K562 (cell line): ENCODE data around the gene SEC61A1. TPM values are rescaled to one million over a fixed set of nuclear protein-coding genes. Genes with fewer than 3 reads are reported as not detected.

ENCODE experiments used
- ATAC-seq: fragments of 200-7000 bp; cut with Tn5 transposase; 3 replicates; pipeline ENCODE4 v1.9.1; 2020; ENCODE audit warnings: moderate library complexity
- BruUV-seq: library from RNA; stranded (reverse); fragments of 400-500 nt; replicated peaks from 2 replicates; lab custom pipeline; 2021; lab: Mats Ljungman, UMichigan
- CTCF ChIA-PET: fragments of 300-600 bp; formaldehyde crosslinking; extraction: SDS; loops from one replicate; lab custom pipeline; 2021; ENCODE audit warnings: low intra/inter-chr PET ratio; lab: Yijun Ruan, JAX
- POLR2A ChIA-PET: fragments of 300-600, 350-650 bp; sonication (Branson Sonifier 250); formaldehyde crosslinking; extraction: SDS; loops from one replicate; lab custom pipeline; 2021; ENCODE audit warnings: antibody characterized with exemption, inconsistent platforms; lab: Yijun Ruan, JAX
- DNase-seq, 4 experiments: peaks; one replicate each; pipeline versions ENCODE4 v3.0.0 to v3.0.0-alpha.2; 2011 to 2018; ENCODE audit warnings: low spot score in 3 of 4, mixed read lengths in 3 of 4; ENCODE audit errors: extremely low read depth in 1 of 4
- FAIRE-seq: peaks from 2 replicates; lab custom pipeline; 2011; peaks lifted over from hg19 to GRCh38; lab: Jason Lieb, UNC
- H2AFZ ChIP-seq: 2 replicates; pipeline ENCODE4 v1.6.0; 2011; ENCODE audit warnings: low read depth, low read length, control low read depth, inconsistent platforms
- H3K27ac ChIP-seq: fragments of 200-600 bp; 3 replicates; pipeline ENCODE4 v1.8.0; 2011; ENCODE audit warnings: low read depth, mild to moderate bottlenecking, control low read depth, inconsistent platforms, low read length, moderate library complexity, mixed read lengths; ENCODE audit errors: extremely low read depth
- H3K27me3 ChIP-seq, 2 experiments: fragments of 300-600 bp in 1 of 2; 2 replicates in 1 of 2; 3 replicates in 1 of 2; pipeline versions ENCODE4 v1.6.0 to v1.8.0; 2011; ENCODE audit warnings: inconsistent platforms in 2 of 2, low read length in 2 of 2, mild to moderate bottlenecking in 1 of 2, mixed read lengths in 1 of 2, moderate library complexity in 1 of 2; ENCODE audit not compliant: control insufficient read depth in 2 of 2, insufficient read depth in 2 of 2
- H3K36me3 ChIP-seq: fragments of 300-600 bp; 3 replicates; pipeline ENCODE4 v1.8.0; 2011; ENCODE audit warnings: mild to moderate bottlenecking, low read length, inconsistent platforms; ENCODE audit not compliant: control insufficient read depth, insufficient read depth
- H3K4me1 ChIP-seq, 2 experiments: fragments of 200-600 bp in 1 of 2; replicated peaks in 1 of 2; 2 replicates in 1 of 2; 3 replicates in 1 of 2; pipeline versions ENCODE4 v1.5.1 to v1.8.0; 2011; ENCODE audit warnings: inconsistent platforms in 2 of 2, low read length in 2 of 2, mild to moderate bottlenecking in 1 of 2, mixed read lengths in 1 of 2, moderate library complexity in 1 of 2; ENCODE audit not compliant: control insufficient read depth in 2 of 2, insufficient read depth in 2 of 2
- H3K4me2 ChIP-seq: 2 replicates; pipeline ENCODE4 v1.6.1; 2011; ENCODE audit warnings: low read length, control low read depth, inconsistent platforms, mixed read lengths; ENCODE audit not compliant: insufficient read depth
- H3K4me3 ChIP-seq: fragments of 200-600 bp; sonication (generic), shearing (Covaris generic); 2 replicates; pipeline ENCODE4 v1.5.1; 2016; ENCODE audit warnings: control low read depth, inconsistent platforms
- H3K79me2 ChIP-seq: fragments of 200-600 bp; 3 replicates; pipeline ENCODE4 v1.8.0; 2011; ENCODE audit warnings: low read length, inconsistent platforms; ENCODE audit not compliant: control insufficient read depth, insufficient read depth
- H3K9ac ChIP-seq, 2 experiments: 2 replicates each; pipeline versions ENCODE4 v1.6.0 to v1.6.1; 2011; ENCODE audit warnings: low read depth in 2 of 2, low read length in 2 of 2, control low read depth in 1 of 2, inconsistent platforms in 1 of 2, mild to moderate bottlenecking in 1 of 2, mixed read lengths in 1 of 2; ENCODE audit not compliant: insufficient read depth in 1 of 2
- H3K9me1 ChIP-seq: one replicate; pipeline ENCODE4 v1.6.0; 2011; ENCODE audit warnings: inconsistent platforms, mild to moderate bottlenecking, low read length, moderate library complexity; ENCODE audit not compliant: control insufficient read depth, insufficient read depth
- H3K9me3 ChIP-seq: replicated peaks from 2 replicates; pipeline ENCODE4 v1.5.1; 2011; ENCODE audit warnings: low read depth, low read length, inconsistent platforms; ENCODE audit not compliant: control insufficient read depth, insufficient read depth
- H4K20me1 ChIP-seq: replicated peaks from 2 replicates; pipeline ENCODE4 v1.6.1; 2011; ENCODE audit warnings: low read length, inconsistent platforms, mixed read lengths; ENCODE audit not compliant: control insufficient read depth, insufficient read depth
- ARID2 ChIP-seq: fragments of 450-650 bp; IDR thresholded peaks from 2 replicates; pipeline ENCODE4 v1.6.1; 2017; ENCODE audit warnings: antibody characterized with exemption, mild to moderate bottlenecking
- CBFA2T3 ChIP-seq: fragments of 450-650 bp; IDR thresholded peaks from 2 replicates; pipeline ENCODE4 v1.6.1; 2017
- DNMT1 ChIP-seq: fragments of 450-650 bp; IDR thresholded peaks from 2 replicates; pipeline ENCODE4 v1.6.1; 2016; ENCODE audit warnings: antibody characterized with exemption, mild to moderate bottlenecking
- FOSL1 ChIP-seq: fragments of 200-800 bp; sonication (Bioruptor generic); conservative IDR thresholded peaks from 2 replicates; pipeline ENCODE4 v1.6.1; 2016; ENCODE audit warnings: missing genetic modification characterization, missing compliant biosample characterization
- PHB ChIP-seq: fragments of 250-450 bp; sonication (Bioruptor Pico); IDR thresholded peaks from 2 replicates; pipeline ENCODE4 v1.5.0; 2021
- PML ChIP-seq: IDR thresholded peaks from 2 replicates; pipeline ENCODE4 v1.6.1; 2012; ENCODE audit warnings: low read length, inconsistent platforms
- RAD21 ChIP-seq, 2 experiments: fragments of 250-450 bp in 1 of 2; fragments of 450-650 bp in 1 of 2; sonication (Bioruptor Pico) in 1 of 2; formaldehyde crosslinking in 1 of 2; IDR thresholded peaks in 1 of 2; conservative IDR thresholded peaks in 1 of 2; 2 replicates each; pipeline versions ENCODE4 v1.4.0 to v1.8.0; 2020 to 2022; ENCODE audit warnings: mild to moderate bottlenecking in 2 of 2, moderate library complexity in 1 of 2
- SIN3A ChIP-seq, 2 experiments: fragments of 150-350 bp in 1 of 2; IDR thresholded peaks; 2 replicates each; pipeline ENCODE4 v1.6.1; 2011 to 2016; ENCODE audit warnings: borderline replicate concordance in 2 of 2, low read depth in 2 of 2, low read length in 2 of 2, mild to moderate bottlenecking in 2 of 2, moderate library complexity in 2 of 2; ENCODE audit not compliant: control insufficient read depth in 1 of 2
- TSC22D4 ChIP-seq: fragments of 450-650 bp; IDR thresholded peaks from 2 replicates; pipeline ENCODE4 v1.6.1; 2016; ENCODE audit warnings: missing genetic modification characterization, missing biosample characterization, control low read depth
- ZNF282 ChIP-seq: sonication (generic); formaldehyde crosslinking; IDR thresholded peaks from 2 replicates; pipeline ENCODE4 v1.8.1; 2023; ENCODE audit warnings: missing genetic modification reagents
- ZNF41 ChIP-seq: fragments of 250-450 bp; sonication (Bioruptor Pico); conservative IDR thresholded peaks from 2 replicates; pipeline ENCODE4 v1.4.0; 2020; ENCODE audit warnings: mild to moderate bottlenecking
- WGBS: fragments of 100-300 bp; shearing (Covaris generic); methylation state at CpG from one replicate; pipeline ENCODE4 v1.1.6; 2016; ENCODE audit warnings: low coverage, mixed read lengths; ENCODE audit not compliant: insufficient coverage; ENCODE audit errors: missing lambda C conversion rate; 5-methylcytosine and 5-hydroxymethylcytosine counted together
- in situ Hi-C: fragments of 300-500 bp; cut with MboI; formaldehyde crosslinking; loops from 4 replicates; pipeline ENCODE4 v1.15.0; 2018; ENCODE audit warnings: inconsistent platforms, mixed read lengths
- intact Hi-C: fragments of 100-400 bp; cut with micrococcal nuclease; formaldehyde crosslinking; loops from 2 replicates; pipeline ENCODE4 v1.14.2; 2022
- polyA plus RNA-seq, 8 experiments: library from polyadenylated mRNA; depleted of rRNA in 4 of 8; stranded (reverse) in 5 of 8; unstranded in 3 of 8; fragments of >200 nt; fragmentation: Nextera tagmentation in 2 of 8; fragmentation: Illumina TruSeq in 1 of 8; extraction: Ambion mirVana in 2 of 8; extraction: Trizol in 1 of 8; gene quantifications; 2 replicates each; pipeline versions ENCODE4 v1.2.1 to v1.2.3, GENCODE V29; 2011 to 2014; ENCODE audit warnings: inconsistent platforms in 1 of 8, missing spikeins in 1 of 8
- total RNA-seq, 7 experiments: library from RNA; depleted of rRNA in 6 of 7; stranded (reverse); fragments of >200 nt in 6 of 7; fragmentation: Illumina TruSeq in 2 of 7; extraction: Trizol in 2 of 7; gene quantifications; 2 replicates each; pipeline versions ENCODE4 v1.2.1 to v1.2.3, GENCODE V29; 2011 to 2021; ENCODE audit warnings: low replicate concordance in 1 of 7
- TF ChIP-seq, protein P1 (sequence below): sonication (generic); formaldehyde crosslinking; IDR thresholded peaks from 2 replicates; pipeline ENCODE4 v1.8.1; 2023; ENCODE audit warnings: missing genetic modification reagents, mild to moderate bottlenecking, borderline replicate concordance
- TF ChIP-seq, protein P2 (sequence below): sonication (generic); formaldehyde crosslinking; IDR thresholded peaks from 2 replicates; pipeline ENCODE4 v1.8.0; 2023; ENCODE audit warnings: mild to moderate bottlenecking, missing genetic modification reagents

Gene SEC61A1
- total and polyA plus RNA-seq, 9 of the 15 experiments (the other 6 are each of a cell fraction or from before 2014, with no cell fraction given), result 1.9 to 140 (median 79.1) TPM

GRCh38 chr3:128083980-128084674 is 31.9 kb downstream of the SEC61A1 start (continued):
- no peak for TF ChIP-seq ZNF41 (CRISPR knock-in tag)
- no peak for TF ChIP-seq TSC22D4 (tag)
- no peak for TF ChIP-seq ARID2
- TF ChIP-seq PHB, result no peak
- no peak for TF ChIP-seq ZNF282 (CRISPR knock-in tag)

DNA sequence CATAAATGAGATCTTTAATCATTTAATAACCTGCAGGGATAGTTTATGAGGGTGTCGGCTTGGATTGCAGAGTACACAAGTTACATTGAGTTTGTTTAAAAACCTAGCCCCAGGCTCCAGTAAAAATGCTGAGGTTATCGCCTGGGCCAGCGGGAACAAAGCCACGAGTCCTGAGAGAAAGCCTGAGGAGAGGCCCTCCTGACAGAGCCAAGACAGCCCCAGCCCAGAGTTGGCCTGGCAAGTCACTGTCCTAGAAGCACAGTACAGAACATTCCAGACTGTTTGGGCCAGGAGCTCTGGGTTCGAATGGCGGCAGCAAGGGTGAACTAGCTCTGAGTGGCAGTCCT is 32.4 kb downstream of the SEC61A1 start:
- 91% methylated on average over 5 of the region's 6 CpGs for WGBS
- Histone ChIP-seq H3K27ac (no peak overlapping the region), H3K4me1 (peaks cover 14 to 15% of the 10 kb centered on the region in 2 experiments; a peak in 4 of 5 replicates), H4K20me1 (no peaks in the 10 kb centered on the region), H3K27me3 (no peaks in the 10 kb centered on the region), H2AFZ (no peak overlapping the region), H3K9me3 (no peaks in the 10 kb centered on the region), H3K4me3 (no peak overlapping the region), H3K36me3 (peaks cover 84% of the 10 kb centered on the region), H3K9ac (0 out of 4 replicates have a peak overlapping the region, but pooled peaks of 1 of the 2 experiments have one; percentile 40), H3K9me1 (no peaks in the 10 kb centered on the region), H3K4me2 (no peak overlapping the region), H3K79me2 (peaks cover 12% of the 10 kb centered on the region)
- DNase-seq (no peak), FAIRE-seq (no peak), ATAC-seq (no peak)
- in situ Hi-C loops (no loop called here), intact Hi-C loops (no loop called here)
- CTCF ChIA-PET, result no interaction called here
- BruUV-seq, result no TSS peak
- POLR2A ChIA-PET, result interaction anchor here (0.6 kb wide), 1 partner anchor 9 kb away, joined by 4 read pairs; no protein-coding TSS in a partner anchor
- TF ChIP-seq DNMT1 (no peak), CBFA2T3 (no peak), RAD21 (CRISPR knock-in tag; conservative IDR thresholded peaks at IDR 0.05 in 1 of 2, IDR thresholded peaks at IDR 0.05 in 1 of 2) (no peak), FOSL1 (tag) (no peak), SIN3A (IDR thresholded peaks at IDR 0.05; ENCODE audit: borderline replicate concordance in 2 of 2, control insufficient read depth in 1 of 2, low read depth in 2 of 2, low read length in 2 of 2) (no peak), PML (no peak)
- TF ChIP-seq, protein P1, sequence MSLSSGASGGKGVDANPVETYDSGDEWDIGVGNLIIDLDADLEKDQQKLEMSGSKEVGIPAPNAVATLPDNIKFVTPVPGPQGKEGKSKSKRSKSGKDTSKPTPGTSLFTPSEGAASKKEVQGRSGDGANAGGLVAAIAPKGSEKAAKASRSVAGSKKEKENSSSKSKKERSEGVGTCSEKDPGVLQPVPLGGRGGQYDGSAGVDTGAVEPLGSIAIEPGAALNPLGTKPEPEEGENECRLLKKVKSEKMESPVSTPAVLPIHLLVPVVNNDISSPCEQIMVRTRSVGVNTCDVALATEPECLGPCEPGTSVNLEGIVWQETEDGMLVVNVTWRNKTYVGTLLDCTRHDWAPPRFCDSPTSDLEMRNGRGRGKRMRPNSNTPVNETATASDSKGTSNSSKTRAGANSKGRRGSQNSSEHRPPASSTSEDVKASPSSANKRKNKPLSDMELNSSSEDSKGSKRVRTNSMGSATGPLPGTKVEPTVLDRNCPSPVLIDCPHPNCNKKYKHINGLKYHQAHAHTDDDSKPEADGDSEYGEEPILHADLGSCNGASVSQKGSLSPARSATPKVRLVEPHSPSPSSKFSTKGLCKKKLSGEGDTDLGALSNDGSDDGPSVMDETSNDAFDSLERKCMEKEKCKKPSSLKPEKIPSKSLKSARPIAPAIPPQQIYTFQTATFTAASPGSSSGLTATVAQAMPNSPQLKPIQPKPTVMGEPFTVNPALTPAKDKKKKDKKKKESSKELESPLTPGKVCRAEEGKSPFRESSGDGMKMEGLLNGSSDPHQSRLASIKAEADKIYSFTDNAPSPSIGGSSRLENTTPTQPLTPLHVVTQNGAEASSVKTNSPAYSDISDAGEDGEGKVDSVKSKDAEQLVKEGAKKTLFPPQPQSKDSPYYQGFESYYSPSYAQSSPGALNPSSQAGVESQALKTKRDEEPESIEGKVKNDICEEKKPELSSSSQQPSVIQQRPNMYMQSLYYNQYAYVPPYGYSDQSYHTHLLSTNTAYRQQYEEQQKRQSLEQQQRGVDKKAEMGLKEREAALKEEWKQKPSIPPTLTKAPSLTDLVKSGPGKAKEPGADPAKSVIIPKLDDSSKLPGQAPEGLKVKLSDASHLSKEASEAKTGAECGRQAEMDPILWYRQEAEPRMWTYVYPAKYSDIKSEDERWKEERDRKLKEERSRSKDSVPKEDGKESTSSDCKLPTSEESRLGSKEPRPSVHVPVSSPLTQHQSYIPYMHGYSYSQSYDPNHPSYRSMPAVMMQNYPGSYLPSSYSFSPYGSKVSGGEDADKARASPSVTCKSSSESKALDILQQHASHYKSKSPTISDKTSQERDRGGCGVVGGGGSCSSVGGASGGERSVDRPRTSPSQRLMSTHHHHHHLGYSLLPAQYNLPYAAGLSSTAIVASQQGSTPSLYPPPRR (CRISPR knock-in tag), result no peak
- TF ChIP-seq, protein P2, sequence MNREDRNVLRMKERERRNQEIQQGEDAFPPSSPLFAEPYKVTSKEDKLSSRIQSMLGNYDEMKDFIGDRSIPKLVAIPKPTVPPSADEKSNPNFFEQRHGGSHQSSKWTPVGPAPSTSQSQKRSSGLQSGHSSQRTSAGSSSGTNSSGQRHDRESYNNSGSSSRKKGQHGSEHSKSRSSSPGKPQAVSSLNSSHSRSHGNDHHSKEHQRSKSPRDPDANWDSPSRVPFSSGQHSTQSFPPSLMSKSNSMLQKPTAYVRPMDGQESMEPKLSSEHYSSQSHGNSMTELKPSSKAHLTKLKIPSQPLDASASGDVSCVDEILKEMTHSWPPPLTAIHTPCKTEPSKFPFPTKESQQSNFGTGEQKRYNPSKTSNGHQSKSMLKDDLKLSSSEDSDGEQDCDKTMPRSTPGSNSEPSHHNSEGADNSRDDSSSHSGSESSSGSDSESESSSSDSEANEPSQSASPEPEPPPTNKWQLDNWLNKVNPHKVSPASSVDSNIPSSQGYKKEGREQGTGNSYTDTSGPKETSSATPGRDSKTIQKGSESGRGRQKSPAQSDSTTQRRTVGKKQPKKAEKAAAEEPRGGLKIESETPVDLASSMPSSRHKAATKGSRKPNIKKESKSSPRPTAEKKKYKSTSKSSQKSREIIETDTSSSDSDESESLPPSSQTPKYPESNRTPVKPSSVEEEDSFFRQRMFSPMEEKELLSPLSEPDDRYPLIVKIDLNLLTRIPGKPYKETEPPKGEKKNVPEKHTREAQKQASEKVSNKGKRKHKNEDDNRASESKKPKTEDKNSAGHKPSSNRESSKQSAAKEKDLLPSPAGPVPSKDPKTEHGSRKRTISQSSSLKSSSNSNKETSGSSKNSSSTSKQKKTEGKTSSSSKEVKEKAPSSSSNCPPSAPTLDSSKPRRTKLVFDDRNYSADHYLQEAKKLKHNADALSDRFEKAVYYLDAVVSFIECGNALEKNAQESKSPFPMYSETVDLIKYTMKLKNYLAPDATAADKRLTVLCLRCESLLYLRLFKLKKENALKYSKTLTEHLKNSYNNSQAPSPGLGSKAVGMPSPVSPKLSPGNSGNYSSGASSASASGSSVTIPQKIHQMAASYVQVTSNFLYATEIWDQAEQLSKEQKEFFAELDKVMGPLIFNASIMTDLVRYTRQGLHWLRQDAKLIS (CRISPR knock-in tag), result no peak
